IMR-90 (cell line): ENCODE data around the gene ENDOV. TPM values are rescaled to one million over a fixed set of nuclear protein-coding genes. Genes with fewer than 3 reads are reported as not detected.

Source experiments
- ATAC-seq: fragments of 200-7000 bp; cut with Tn5 transposase; 2 replicates; pipeline ENCODE4 v1.9.1; 2020; ENCODE audit warnings: low read depth, mild to moderate bottlenecking, moderate library complexity
- BruUV-seq: library from RNA; stranded (reverse); fragments of 400-500 nt; replicated peaks from 2 replicates; lab custom pipeline; 2021; lab: Mats Ljungman, UMichigan
- CTCF ChIA-PET: fragments of 300-600 bp; formaldehyde crosslinking; extraction: SDS; loops from one replicate; lab custom pipeline; 2021; ENCODE audit warnings: antibody characterized with exemption; lab: Yijun Ruan, JAX
- POLR2A ChIA-PET: fragments of 300-600 bp; sonication (Branson Sonifier 250); formaldehyde crosslinking; loops from one replicate; lab custom pipeline; 2022; ENCODE audit warnings: antibody characterized with exemption; ENCODE audit not compliant: unreplicated experiment; lab: Charles Lee
- DNase-seq: peaks from one replicate; pipeline ENCODE4 v3.0.0; 2013
- H2AFZ ChIP-seq: replicated peaks from 2 replicates; pipeline ENCODE3; 2013; ENCODE audit warnings: low read length, mild to moderate bottlenecking; ENCODE audit not compliant: poor library complexity
- H2AK5ac ChIP-seq: 2 replicates; pipeline ENCODE4 v1.6.1; 2013; ENCODE audit warnings: low read depth, low read length, inconsistent platforms
- H2AK9ac ChIP-seq: replicated peaks from 2 replicates; pipeline ENCODE3; 2013; ENCODE audit warnings: mild to moderate bottlenecking, low read depth, low read length, moderate library complexity; ENCODE audit not compliant: poor library complexity
- H2BK120ac ChIP-seq: 2 replicates; pipeline ENCODE4 v1.6.1; 2013; ENCODE audit warnings: low read depth, low read length, inconsistent platforms
- H2BK15ac ChIP-seq: 3 replicates; pipeline ENCODE4 v1.6.1; 2013; ENCODE audit warnings: low read depth, low read length, inconsistent platforms
- H2BK20ac ChIP-seq: 2 replicates; pipeline ENCODE4 v1.6.1; 2013; ENCODE audit warnings: low read depth, mild to moderate bottlenecking, inconsistent platforms, low read length, moderate library complexity
- H2BK5ac ChIP-seq: 2 replicates; pipeline ENCODE4 v1.6.1; 2013; ENCODE audit warnings: mild to moderate bottlenecking, low read depth, low read length, inconsistent platforms; ENCODE audit not compliant: poor library complexity, severe bottlenecking
- H3K14ac ChIP-seq: replicated peaks from 2 replicates; pipeline ENCODE4 v1.6.1; 2013; ENCODE audit warnings: low read depth, low read length, inconsistent platforms
- H3K18ac ChIP-seq: 2 replicates; pipeline ENCODE4 v1.6.1; 2013; ENCODE audit warnings: low read depth, low read length, control low read depth
- H3K23ac ChIP-seq: 2 replicates; pipeline ENCODE4 v1.6.1; 2013; ENCODE audit warnings: low read depth, low read length, inconsistent platforms
- H3K27ac ChIP-seq: 2 replicates; pipeline ENCODE4 v1.5.1; 2013; ENCODE audit warnings: mild to moderate bottlenecking, control low read depth, low read length; ENCODE audit not compliant: insufficient read depth
- H3K27me3 ChIP-seq: 2 replicates; pipeline ENCODE4 v1.6.1; 2013; ENCODE audit warnings: low read length; ENCODE audit not compliant: control insufficient read depth, insufficient read depth
- H3K36me3 ChIP-seq: 2 replicates; pipeline ENCODE4 v1.6.1; 2013; ENCODE audit warnings: low read length, mixed read lengths; ENCODE audit not compliant: control insufficient read depth, insufficient read depth
- H3K4ac ChIP-seq: 2 replicates; pipeline ENCODE4 v1.6.1; 2013; ENCODE audit warnings: low read depth, low read length, inconsistent platforms
- H3K4me1 ChIP-seq: 2 replicates; pipeline ENCODE4 v1.6.1; 2013; ENCODE audit warnings: low read length, mixed read lengths; ENCODE audit not compliant: control insufficient read depth, insufficient read depth
- H3K4me2 ChIP-seq: 2 replicates; pipeline ENCODE4 v1.6.1; 2013; ENCODE audit warnings: low read depth, mild to moderate bottlenecking, control low read depth, low read length, moderate library complexity
- H3K4me3 ChIP-seq: 2 replicates; pipeline ENCODE4 v1.5.1; 2013; ENCODE audit warnings: low read depth, mild to moderate bottlenecking, control low read depth, low read length, moderate library complexity; ENCODE audit not compliant: insufficient read depth
- H3K56ac ChIP-seq: 2 replicates; pipeline ENCODE4 v1.6.1; 2013; ENCODE audit warnings: low read length, inconsistent platforms; ENCODE audit not compliant: insufficient read depth; ENCODE audit errors: extremely low read depth
- H3K79me1 ChIP-seq, 2 experiments: 2 replicates each; pipeline ENCODE4 v1.6.1; 2013; ENCODE audit warnings: low read length in 2 of 2, inconsistent platforms in 1 of 2, low read depth in 1 of 2
- H3K9ac ChIP-seq: 2 replicates; pipeline ENCODE4 v1.6.1; 2013; ENCODE audit warnings: low read depth, low read length, control low read depth
- H3K9me1 ChIP-seq: 2 replicates; pipeline ENCODE4 v1.6.1; 2013; ENCODE audit warnings: low read length, inconsistent platforms; ENCODE audit not compliant: insufficient read depth
- H3K9me3 ChIP-seq: 2 replicates; pipeline ENCODE4 v1.6.1; 2013; ENCODE audit warnings: low read length; ENCODE audit not compliant: control insufficient read depth, insufficient read depth
- H4K20me1 ChIP-seq: 2 replicates; pipeline ENCODE4 v1.6.1; 2013; ENCODE audit warnings: low read length, inconsistent platforms; ENCODE audit not compliant: insufficient read depth
- H4K5ac ChIP-seq: 2 replicates; pipeline ENCODE4 v1.6.1; 2013; ENCODE audit warnings: mild to moderate bottlenecking, low read depth, low read length, control low read depth
- H4K8ac ChIP-seq, 2 experiments: 2 replicates each; pipeline ENCODE4 v1.6.1; 2013; ENCODE audit warnings: low read depth in 2 of 2, low read length in 2 of 2, control low read depth in 1 of 2, inconsistent platforms in 1 of 2
- H4K91ac ChIP-seq: 2 replicates; pipeline ENCODE4 v1.6.1; 2013; ENCODE audit warnings: low read depth, low read length, inconsistent platforms; ENCODE audit not compliant: insufficient read depth
- BHLHE40 ChIP-seq: fragments of 150-350 bp; IDR thresholded peaks from 2 replicates; pipeline ENCODE4 v1.6.1; 2016; ENCODE audit warnings: mild to moderate bottlenecking, low read depth, low read length
- CEBPB ChIP-seq: IDR thresholded peaks from 2 replicates; pipeline ENCODE4 v1.6.1; 2012; ENCODE audit warnings: low read depth, low read length, improper control_type of control experiment
- CHD1 ChIP-seq: IDR thresholded peaks from 2 replicates; pipeline ENCODE4 v1.6.1; 2012; ENCODE audit warnings: low read depth, low read length, improper control_type of control experiment
- CTCF ChIP-seq: conservative IDR thresholded peaks from 2 replicates; pipeline ENCODE4 v1.5.1; 2012; ENCODE audit warnings: mild to moderate bottlenecking, low read depth, low read length, improper control_type of control experiment
- ELK1 ChIP-seq: fragments of 150-350 bp; IDR thresholded peaks from 2 replicates; pipeline ENCODE4 v1.6.1; 2016; ENCODE audit warnings: low read depth, mild to moderate bottlenecking, low read length, moderate library complexity, borderline replicate concordance
- FOS ChIP-seq: fragments of 150-350 bp; IDR thresholded peaks from 2 replicates; pipeline ENCODE4 v1.6.1; 2016; ENCODE audit warnings: low read depth, low read length
- MAFK ChIP-seq: IDR thresholded peaks from 2 replicates; pipeline ENCODE4 v1.6.1; 2012; ENCODE audit warnings: low read depth, low read length, improper control_type of control experiment
- MXI1 ChIP-seq: IDR thresholded peaks from 2 replicates; pipeline ENCODE4 v1.6.1; 2012; ENCODE audit warnings: low read depth, mild to moderate bottlenecking, low read length, moderate library complexity, borderline replicate concordance
- NFE2L2 ChIP-seq: fragments of 150-350 bp; IDR thresholded peaks from 2 replicates; pipeline ENCODE4 v1.6.1; 2016; ENCODE audit warnings: low read depth, mild to moderate bottlenecking, low read length
- POLR2A ChIP-seq: IDR thresholded peaks from 2 replicates; pipeline ENCODE4 v1.6.1; 2012; ENCODE audit warnings: mild to moderate bottlenecking, low read depth, low read length
- RAD21 ChIP-seq: IDR thresholded peaks from 2 replicates; pipeline ENCODE4 v1.6.1; 2012; ENCODE audit warnings: low read length, improper control_type of control experiment
- RFX5 ChIP-seq: IDR thresholded peaks from 2 replicates; pipeline ENCODE4 v1.8.0; 2012; ENCODE audit warnings: low read depth, mild to moderate bottlenecking, low read length, moderate library complexity
- SMC3 ChIP-seq: fragments of 150-350 bp; IDR thresholded peaks from 2 replicates; pipeline ENCODE4 v1.6.1; 2016; ENCODE audit warnings: low read depth, mild to moderate bottlenecking, antibody characterized with exemption, low read length, moderate library complexity
- USF2 ChIP-seq: fragments of 150-350 bp; IDR thresholded peaks from 2 replicates; pipeline ENCODE4 v1.6.1; 2017; ENCODE audit warnings: mild to moderate bottlenecking, antibody characterized with exemption, low read length, low read depth
- WGBS, 2 experiments: methylation state at CpG; one replicate each; pipeline versions ENCODE4 v1.1.5 to v1.1.7; 2013; ENCODE audit warnings: missing lambda C conversion rate in 2 of 2; ENCODE audit not compliant: insufficient read length in 1 of 2; ENCODE audit errors: extremely low coverage in 2 of 2; 5-methylcytosine and 5-hydroxymethylcytosine counted together
- dilution Hi-C: fragments of 300-500 bp; cut with HindIII; formaldehyde crosslinking; loops from one replicate; pipeline ENCODE4 v1.14.3; 2018; ENCODE audit warnings: low sequenced_read_pairs; ENCODE audit not compliant: unreplicated experiment
- in situ Hi-C: fragments of 300-500 bp; cut with MboI; formaldehyde crosslinking; loops from 3 replicates; pipeline ENCODE4 v1.14.3; 2019; ENCODE audit warnings: low sequenced_read_pairs, inconsistent platforms, mixed read lengths
- intact Hi-C: fragments of 100-400 bp; cut with micrococcal nuclease; formaldehyde crosslinking; loops from 2 replicates; pipeline ENCODE4 v1.10.0; 2022
- polyA plus RNA-seq, 3 experiments: library from polyadenylated mRNA; depleted of rRNA; stranded (reverse); fragments of >200 nt; gene quantifications; 2 replicates each; pipeline ENCODE4 v1.2.3, GENCODE V29; 2012; ENCODE audit warnings: low replicate concordance in 1 of 3
- total RNA-seq: library from RNA; depleted of rRNA; stranded (reverse); fragments of >200 nt; gene quantifications from 2 replicates; pipeline ENCODE4 v1.2.3, GENCODE V29; 2012

ENDOV gene
- total and polyA plus RNA-seq, 2 of the 4 experiments (the other 2 are of a cell fraction), result 15.1 to 30.3 TPM

GRCh38 chr17:80449194-80449929 is 34.4 kb downstream of the ENDOV start:
- Histone ChIP-seq H4K8ac (peak overlapping the region in 1 of 2 experiments; percentile 39; a peak in 1 of 4 replicates), H2AFZ (peak overlapping the region; percentile 59), H3K27ac (0 out of 2 replicates have a peak overlapping the region, but pooled peaks have one; percentile 23), H2AK5ac (peak overlapping the region; percentile 44; the same call in 1 of the 2 replicates), H2BK20ac (peak overlapping the region; percentile 20; the same call in 1 of the 2 replicates), H3K4me2 (no peak overlapping the region), H3K23ac (no peak overlapping the region), H2BK5ac (peak overlapping the region; percentile 27), H2BK120ac (peak overlapping the region; percentile 55; the same call in 1 of the 2 replicates), H3K79me1 (peaks cover 5 to 17% of the 10 kb centered on the region in 2 experiments; a peak in 2 of 4 replicates), H3K27me3 (peaks cover 2% of the 10 kb centered on the region; the same call in 1 of the 2 replicates), H3K4me3 (no peak overlapping the region), H4K20me1 (no peaks in the 10 kb centered on the region; the same call in 1 of the 2 replicates), H4K91ac (no peak overlapping the region; the same call in 1 of the 2 replicates), H3K9ac (no peak overlapping the region), H2BK15ac (no peak overlapping the region), H4K5ac (no peak overlapping the region; the same call in 1 of the 2 replicates), H3K9me1 (peaks cover 12% of the 10 kb centered on the region; the same call in 1 of the 2 replicates), H3K4me1 (peaks cover 25% of the 10 kb centered on the region), H3K18ac (no peak overlapping the region), H3K36me3 (no peaks in the 10 kb centered on the region), H3K9me3 (no peaks in the 10 kb centered on the region), H2AK9ac (peak overlapping the region; percentile 60), H3K56ac (no peak overlapping the region), H3K4ac (peak overlapping the region; percentile 48), H3K14ac (0 out of 2 replicates have a peak overlapping the region, but pooled peaks have one; percentile 15)
- 81% methylated on average over 9 of the region's 27 CpGs; no CpG with 5 or more reads in 1 of the 2 experiments for WGBS, 2 experiments
- ATAC-seq (no peak), DNase-seq (no peak)
- intact Hi-C loops (no loop called here), in situ Hi-C loops (no loop called here), dilution Hi-C loops (no loop called here)
- POLR2A ChIA-PET, result no interaction called here
- CTCF ChIA-PET, result no interaction called here
- BruUV-seq, result no TSS peak
- TF ChIP-seq RFX5 (no peak), USF2 (no peak), BHLHE40 (no peak), FOS (no peak), NFE2L2 (no peak), RAD21 (no peak), SMC3 (no peak), CTCF (no peak), CHD1 (no peak), MXI1 (no peak), CEBPB (no peak), MAFK (no peak), ELK1 (no peak), POLR2A (no peak)
